ENCODE results near the gene CAPN12.

- TF ChIP-seq, protein P1, sequence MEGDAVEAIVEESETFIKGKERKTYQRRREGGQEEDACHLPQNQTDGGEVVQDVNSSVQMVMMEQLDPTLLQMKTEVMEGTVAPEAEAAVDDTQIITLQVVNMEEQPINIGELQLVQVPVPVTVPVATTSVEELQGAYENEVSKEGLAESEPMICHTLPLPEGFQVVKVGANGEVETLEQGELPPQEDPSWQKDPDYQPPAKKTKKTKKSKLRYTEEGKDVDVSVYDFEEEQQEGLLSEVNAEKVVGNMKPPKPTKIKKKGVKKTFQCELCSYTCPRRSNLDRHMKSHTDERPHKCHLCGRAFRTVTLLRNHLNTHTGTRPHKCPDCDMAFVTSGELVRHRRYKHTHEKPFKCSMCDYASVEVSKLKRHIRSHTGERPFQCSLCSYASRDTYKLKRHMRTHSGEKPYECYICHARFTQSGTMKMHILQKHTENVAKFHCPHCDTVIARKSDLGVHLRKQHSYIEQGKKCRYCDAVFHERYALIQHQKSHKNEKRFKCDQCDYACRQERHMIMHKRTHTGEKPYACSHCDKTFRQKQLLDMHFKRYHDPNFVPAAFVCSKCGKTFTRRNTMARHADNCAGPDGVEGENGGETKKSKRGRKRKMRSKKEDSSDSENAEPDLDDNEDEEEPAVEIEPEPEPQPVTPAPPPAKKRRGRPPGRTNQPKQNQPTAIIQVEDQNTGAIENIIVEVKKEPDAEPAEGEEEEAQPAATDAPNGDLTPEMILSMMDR (IDR thresholded peaks at IDR 0.05; ENCODE audit: low read depth, low read length), result no peak
- no peak for TF ChIP-seq EZH2phosphoT487 (IDR thresholded peaks at IDR 0.05; ENCODE audit: low read depth)
These were observed 13.3 kb downstream of the CAPN12 start for GRCh38 chr19:38730731-38731589.
